ENCODE data around the gene TPPP3. TPM values are rescaled to one million over a fixed set of nuclear protein-coding genes. Genes with fewer than 3 reads are reported as not detected.

Gene TPPP3
- total RNA-seq, 1 experiment from 2014 or later, result 0.39 TPM

- BruUV-seq (replicated peaks), result no TSS peak
- Mint-ChIP-seq H3K27ac (ENCODE audit: unreplicated experiment) (no peak overlapping the region), H3K4me3 (ENCODE audit: unreplicated experiment) (no peak overlapping the region), H3K27me3 (ENCODE audit: insufficient read depth, unreplicated experiment) (no peaks in the 10 kb centered on the region), H3K4me1 (ENCODE audit: low read depth, unreplicated experiment) (peaks cover 14% of the 10 kb centered on the region), H3K9me3 (ENCODE audit: unreplicated experiment) (no peaks in the 10 kb centered on the region), H3K36me3 (ENCODE audit: insufficient read depth, unreplicated experiment) (peaks cover 5% of the 10 kb centered on the region)
- POLR2A ChIA-PET, result interaction anchor here (0.5 kb wide), 1 partner anchor 53 kb away, joined by 5 read pairs; no protein-coding TSS in a partner anchor
- intact Hi-C loops (cut with micrococcal nuclease; ENCODE audit: unreplicated experiment), result no loop called here
- H3K36me3 ChIP-seq (ENCODE audit: control insufficient read depth, insufficient read depth, low read length), result no peaks in the 10 kb centered on the region
- no peak for DNase-seq
- H3K4me1 ChIP-seq, result peaks cover 25% of the 10 kb centered on the region
- H3K27me3 ChIP-seq (replicated peaks; ENCODE audit: control insufficient read depth, insufficient read depth, low read length), result no peaks in the 10 kb centered on the region
- H3K4me3 ChIP-seq (ENCODE audit: low read depth, low read length), result no peak overlapping the region
- no peaks in the 10 kb centered on the region for H3K9me3 ChIP-seq
- CTCF ChIA-PET, result no interaction called here
- no peak for TF ChIP-seq CTCF (IDR thresholded peaks at IDR 0.05; ENCODE audit: insufficient read depth in 1 of 2, low read depth in 1 of 2, low read length in 1 of 2, severe bottlenecking in 1 of 2, unreplicated experiment in 1 of 2)
These were observed 31.8 kb upstream of the TPPP3 start for GRCh38 chr16:67425061-67425460.

- H3K4me3 Mint-ChIP-seq (ENCODE audit: unreplicated experiment), result no peak overlapping the region
- Histone ChIP-seq H3K4me1 (peaks cover 26% of the 10 kb centered on the region), H3K9me3 (no peaks in the 10 kb centered on the region), H3K36me3 (ENCODE audit: control insufficient read depth, insufficient read depth, low read length) (no peaks in the 10 kb centered on the region), H3K27me3 (replicated peaks; ENCODE audit: control insufficient read depth, insufficient read depth, low read length) (no peaks in the 10 kb centered on the region), H3K4me3 (ENCODE audit: low read depth, low read length) (no peak overlapping the region)
- CTCF ChIA-PET, result interaction anchor here (0.6 to 1.1 kb wide), 2 partner anchors 19 to 41 kb away, joined by 3 to 4 read pairs; no protein-coding TSS in a partner anchor
- TF ChIP-seq CTCF (IDR thresholded peaks at IDR 0.05; ENCODE audit: insufficient read depth in 1 of 2, low read depth in 1 of 2, low read length in 1 of 2, severe bottlenecking in 1 of 2, unreplicated experiment in 1 of 2), result no peak
- no peaks in the 10 kb centered on the region for H3K27me3 Mint-ChIP-seq (ENCODE audit: insufficient read depth, unreplicated experiment)
- POLR2A ChIA-PET, result no interaction called here
- no peak overlapping the region for H3K27ac Mint-ChIP-seq (ENCODE audit: unreplicated experiment)
- intact Hi-C loops (cut with micrococcal nuclease; ENCODE audit: unreplicated experiment), result no loop called here
- peaks cover 5% of the 10 kb centered on the region for H3K36me3 Mint-ChIP-seq (ENCODE audit: insufficient read depth, unreplicated experiment)
- peaks cover 21% of the 10 kb centered on the region for H3K4me1 Mint-ChIP-seq (ENCODE audit: low read depth, unreplicated experiment)
- H3K9me3 Mint-ChIP-seq (ENCODE audit: unreplicated experiment), result no peaks in the 10 kb centered on the region
- no peak for DNase-seq
- BruUV-seq (replicated peaks), result no TSS peak
These were observed 30.9 kb upstream of the TPPP3 start for GRCh38 chr16:67424261-67424615.

- ChIA-PET POLR2A (no interaction called here), CTCF (interaction anchor here (0.6 to 1.1 kb wide), 2 partner anchors 19 to 42 kb away, joined by 3 to 4 read pairs; no protein-coding TSS in a partner anchor)
- Mint-ChIP-seq H3K27ac (ENCODE audit: unreplicated experiment) (no peak overlapping the region), H3K27me3 (ENCODE audit: insufficient read depth, unreplicated experiment) (no peaks in the 10 kb centered on the region), H3K9me3 (ENCODE audit: unreplicated experiment) (no peaks in the 10 kb centered on the region), H3K4me3 (ENCODE audit: unreplicated experiment) (no peak overlapping the region), H3K4me1 (ENCODE audit: low read depth, unreplicated experiment) (peaks cover 24% of the 10 kb centered on the region), H3K36me3 (ENCODE audit: insufficient read depth, unreplicated experiment) (peaks cover 5% of the 10 kb centered on the region)
- Histone ChIP-seq H3K27me3 (replicated peaks; ENCODE audit: control insufficient read depth, insufficient read depth, low read length) (no peaks in the 10 kb centered on the region), H3K4me1 (peaks cover 27% of the 10 kb centered on the region), H3K9me3 (no peaks in the 10 kb centered on the region), H3K36me3 (ENCODE audit: control insufficient read depth, insufficient read depth, low read length) (no peaks in the 10 kb centered on the region), H3K4me3 (ENCODE audit: low read depth, low read length) (no peak overlapping the region)
- BruUV-seq (replicated peaks), result no TSS peak
- DNase-seq, result no peak
- intact Hi-C loops (cut with micrococcal nuclease; ENCODE audit: unreplicated experiment), result no loop called here
- TF ChIP-seq CTCF (IDR thresholded peaks at IDR 0.05; ENCODE audit: insufficient read depth in 1 of 2, low read depth in 1 of 2, low read length in 1 of 2, severe bottlenecking in 1 of 2, unreplicated experiment in 1 of 2), result no peak
These were observed 30.4 kb upstream of the TPPP3 start for GRCh38 chr16:67423611-67424260.

Data from Caco-2 (cell line).